Endodermal cell (in vitro differentiated cells): Measurements from ENCODE around the gene BSCL2. TPM values are rescaled to one million over a fixed set of nuclear protein-coding genes. Genes with fewer than 3 reads are reported as not detected.
"Not testable (repeated sequence)": the region's sequence is repeated elsewhere in the genome, so short reads cannot be mapped to it uniquely, and the experiment has no call there.

ENCODE experiments used
- DNase-seq: peaks from one replicate; pipeline ENCODE4 v3.0.0-alpha.2; 2017
- H3K27ac ChIP-seq: 2 replicates; pipeline ENCODE4 v1.5.1; 2013; ENCODE audit warnings: mild to moderate bottlenecking, low read depth, low read length, moderate library complexity
- H3K27me3 ChIP-seq: 2 replicates; pipeline ENCODE4 v1.6.1; 2013; ENCODE audit warnings: mild to moderate bottlenecking, low read length, moderate library complexity; ENCODE audit not compliant: insufficient read depth, control insufficient read depth, poor library complexity, severe bottlenecking
- H3K36me3 ChIP-seq: 2 replicates; pipeline ENCODE4 v1.7.0; 2013; ENCODE audit warnings: mild to moderate bottlenecking, low read length, moderate library complexity; ENCODE audit not compliant: control insufficient read depth, insufficient read depth
- H3K4me1 ChIP-seq: one replicate; pipeline ENCODE4 v1.7.0; 2013; ENCODE audit warnings: low read length; ENCODE audit not compliant: control insufficient read depth, insufficient read depth
- H3K4me3 ChIP-seq: 2 replicates; pipeline ENCODE4 v1.5.1; 2013; ENCODE audit warnings: mild to moderate bottlenecking, low read length, moderate library complexity
- H3K9ac ChIP-seq: 2 replicates; pipeline ENCODE4 v1.6.1; 2013; ENCODE audit warnings: mild to moderate bottlenecking, low read length, moderate library complexity; ENCODE audit not compliant: poor library complexity, severe bottlenecking; ENCODE audit errors: extremely low read depth
- H3K9me3 ChIP-seq: 2 replicates; pipeline ENCODE4 v1.6.1; 2013; ENCODE audit warnings: mild to moderate bottlenecking, low read length, moderate library complexity; ENCODE audit not compliant: control insufficient read depth
- H3K27ac Mint-ChIP-seq: 2 replicates; pipeline ENCODE4 v1.8.0; 2020; ENCODE audit warnings: mixed read lengths
- H3K27me3 Mint-ChIP-seq: 2 replicates; pipeline ENCODE4 v1.8.0; 2021; ENCODE audit warnings: mild to moderate bottlenecking, mixed read lengths; ENCODE audit not compliant: insufficient read depth
- H3K36me3 Mint-ChIP-seq: 2 replicates; pipeline ENCODE4 v1.8.0; 2020; ENCODE audit warnings: low read depth, mixed read lengths
- H3K4me1 Mint-ChIP-seq: 2 replicates; pipeline ENCODE4 v1.8.0; 2020; ENCODE audit warnings: mixed read lengths
- H3K4me3 Mint-ChIP-seq: 2 replicates; pipeline ENCODE4 v1.8.0; 2020; ENCODE audit warnings: mild to moderate bottlenecking, moderate library complexity, mixed read lengths
- H3K9me3 Mint-ChIP-seq: 2 replicates; pipeline ENCODE4 v1.8.0; 2020; ENCODE audit warnings: mild to moderate bottlenecking, mixed read lengths
- CTCF ChIP-seq: fragments of 200-600 bp; sonication (generic); conservative IDR thresholded peaks from 2 replicates; pipeline ENCODE4 v1.5.0; 2021; ENCODE audit warnings: antibody characterized with exemption, mild to moderate bottlenecking
- WGBS, 2 experiments: methylation state at CpG; one replicate each; pipeline versions ENCODE4 v1.1.5 to v1.1.7; 2013; ENCODE audit warnings: missing lambda C conversion rate in 2 of 2, mixed read lengths in 1 of 2; ENCODE audit not compliant: insufficient coverage in 1 of 2, insufficient read length in 1 of 2; 5-methylcytosine and 5-hydroxymethylcytosine counted together
- total RNA-seq, 2 donors: library from RNA; stranded (reverse); fragmentation: NEBNext Ultra II Directional in 1 of 2; extraction: Animal tissue kit (Norgen Biotek cat#: 25700) in 1 of 2; gene quantifications; 2 replicates in 1 of 2; 3 replicates in 1 of 2; pipeline ENCODE4 v1.2.1, GENCODE V29; 2021

Gene BSCL2
- total RNA-seq, 2 donors from 2014 or later, result 68.6 to 77.2 TPM

- peak; percentile 15 for TF ChIP-seq CTCF
- H3K4me1 Mint-ChIP-seq, H3K27me3 ChIP-seq, DNase-seq, H3K4me3 Mint-ChIP-seq, H3K4me1 ChIP-seq, H3K9ac ChIP-seq, H3K9me3 ChIP-seq, H3K9me3 Mint-ChIP-seq, H3K4me3 ChIP-seq, H3K27me3 Mint-ChIP-seq, H3K27ac ChIP-seq, H3K27ac Mint-ChIP-seq: not testable (repeated sequence)
- peaks cover 19% of the 10 kb centered on the region for H3K36me3 ChIP-seq
- WGBS, 2 experiments, result 93 to 95% methylated on average over 9 to 12 of the region's 12 CpGs
- peaks cover 15% of the 10 kb centered on the region for H3K36me3 Mint-ChIP-seq
Measured at GRCh38 chr11:62650283-62650682, 56.9 kb downstream of the BSCL2 start.

DNA sequence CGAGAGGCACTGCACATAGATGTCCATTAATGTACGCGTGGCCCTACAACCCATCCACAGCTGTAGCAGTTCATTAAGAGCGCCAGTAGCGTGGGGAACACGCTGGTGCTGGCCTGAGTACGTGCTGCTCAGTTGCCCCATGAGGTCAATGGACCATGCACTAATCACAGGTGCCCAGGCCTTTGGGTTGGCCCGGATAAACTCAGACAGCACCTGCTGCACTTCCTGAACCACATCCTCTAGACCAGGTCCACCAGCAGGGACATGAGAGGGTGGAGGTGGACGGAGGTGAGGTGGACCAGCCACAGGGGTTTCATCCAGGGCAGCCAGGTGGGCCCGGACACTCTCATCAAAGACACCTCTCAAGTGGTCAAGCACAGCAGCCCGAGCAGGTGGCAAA is 57.7 kb downstream of the BSCL2 start:
- no peaks in the 10 kb centered on the region for H3K9me3 Mint-ChIP-seq

GRCh38 chr11:62648967-62649364 is 58.3 kb downstream of the BSCL2 start:
- no peak overlapping the region for H3K4me3 ChIP-seq
- no peaks in the 10 kb centered on the region for H3K27me3 Mint-ChIP-seq
- 90 to 100% methylated on average over 4 to 11 of the region's 11 CpGs for WGBS, 2 experiments
- peaks cover 7% of the 10 kb centered on the region for H3K4me1 Mint-ChIP-seq
- no peaks in the 10 kb centered on the region for H3K27me3 ChIP-seq
- H3K4me3 Mint-ChIP-seq, result no peak overlapping the region
- peaks cover 24% of the 10 kb centered on the region for H3K36me3 Mint-ChIP-seq
- H3K9ac ChIP-seq, result no peak overlapping the region
- H3K4me1 ChIP-seq, result no peaks in the 10 kb centered on the region
- peaks cover 31% of the 10 kb centered on the region for H3K36me3 ChIP-seq
- H3K27ac ChIP-seq, result no peak overlapping the region
- H3K27ac Mint-ChIP-seq, result no peak overlapping the region
- TF ChIP-seq CTCF, result no peak
- H3K9me3 ChIP-seq, result no peaks in the 10 kb centered on the region
- no peaks in the 10 kb centered on the region for H3K9me3 Mint-ChIP-seq
- DNase-seq, result no peak

More for the DNA sequence above, 57.7 kb downstream of the BSCL2 start:
- H3K36me3 ChIP-seq, result peaks cover 26% of the 10 kb centered on the region
- H3K36me3 Mint-ChIP-seq, result peaks cover 19% of the 10 kb centered on the region
- TF ChIP-seq CTCF, result no peak
- H3K27me3 ChIP-seq, result no peaks in the 10 kb centered on the region
- H3K4me3 ChIP-seq, result no peak overlapping the region
- H3K4me1 Mint-ChIP-seq, result peaks cover 7% of the 10 kb centered on the region
- no peak overlapping the region for H3K9ac ChIP-seq
- H3K27ac ChIP-seq, result no peak overlapping the region
- H3K4me3 Mint-ChIP-seq, result no peak overlapping the region
- no peaks in the 10 kb centered on the region for H3K4me1 ChIP-seq
- no peak for DNase-seq
- WGBS, 2 experiments, result 93 to 98% methylated on average over 9 to 11 of the region's 11 CpGs
- H3K27me3 Mint-ChIP-seq, result no peaks in the 10 kb centered on the region
- H3K27ac Mint-ChIP-seq, result no peak overlapping the region
- no peaks in the 10 kb centered on the region for H3K9me3 ChIP-seq
